GM12878 (cell line): ENCODE results near the gene C11orf91. TPM values are rescaled to one million over a fixed set of nuclear protein-coding genes. Genes with fewer than 3 reads are reported as not detected.

Experiments
- CREB1 ChIP-seq: IDR thresholded peaks from 2 replicates; pipeline ENCODE4 v1.6.1; 2012; ENCODE audit warnings: low read depth, mild to moderate bottlenecking, inconsistent platforms
- ESRRA ChIP-seq: IDR thresholded peaks from 2 replicates; pipeline ENCODE4 v1.6.1; 2012; ENCODE audit warnings: mild to moderate bottlenecking, low read length, improper control_type of control experiment
- FOS ChIP-seq: IDR thresholded peaks from 3 replicates; pipeline ENCODE4 v1.6.1; 2011; ENCODE audit warnings: borderline replicate concordance; ENCODE audit not compliant: insufficient read length; ENCODE audit errors: extremely low read depth
- FOXK2 ChIP-seq: fragments of 450-650 bp; IDR thresholded peaks from 2 replicates; pipeline ENCODE4 v1.6.1; 2017; ENCODE audit warnings: mild to moderate bottlenecking, moderate library complexity
- GABPA ChIP-seq: IDR thresholded peaks from 2 replicates; pipeline ENCODE4 v1.6.1; 2014; ENCODE audit warnings: antibody characterized with exemption, low read depth, mild to moderate bottlenecking, inconsistent platforms
- MTA3 ChIP-seq: IDR thresholded peaks from 2 replicates; pipeline ENCODE4 v1.6.1; 2012; ENCODE audit warnings: low read length, inconsistent platforms, borderline replicate concordance
- NFIC ChIP-seq: IDR thresholded peaks from 2 replicates; pipeline ENCODE4 v1.6.1; 2012; ENCODE audit warnings: low read depth, mild to moderate bottlenecking, inconsistent platforms, low read length, moderate library complexity
- NR2F1 ChIP-seq: fragments of 450-650 bp; conservative IDR thresholded peaks from 2 replicates; pipeline ENCODE4 v1.6.1; 2017; ENCODE audit warnings: mild to moderate bottlenecking
- RFX5 ChIP-seq: IDR thresholded peaks from 2 replicates; pipeline ENCODE4 v1.6.1; 2011; ENCODE audit warnings: low read depth, low read length, improper control_type of control experiment
- SMAD5 ChIP-seq: IDR thresholded peaks from 2 replicates; pipeline ENCODE4 v1.6.1; 2016; ENCODE audit warnings: antibody characterized with exemption, low read depth
- TCF7 ChIP-seq: IDR thresholded peaks from 2 replicates; pipeline ENCODE4 v1.6.1; 2014; ENCODE audit warnings: antibody characterized with exemption, borderline replicate concordance
- ZBED1 ChIP-seq: IDR thresholded peaks from 2 replicates; pipeline ENCODE4 v1.6.1; 2016; ENCODE audit warnings: borderline replicate concordance
- polyA plus RNA-seq, 11 experiments: library from polyadenylated mRNA; depleted of rRNA in 4 of 11; unstranded in 6 of 11; stranded (reverse) in 5 of 11; fragments of >200 nt; fragmentation: Nextera tagmentation in 4 of 11; fragmentation: Illumina TruSeq in 1 of 11; extraction: Ambion mirVana in 4 of 11; extraction: Trizol in 1 of 11; gene quantifications; 1 replicate in 1 of 11; 2 replicates in 10 of 11; pipeline versions ENCODE4 v1.2.1 to v1.2.3, GENCODE V29; 2011 to 2016; ENCODE audit warnings: inconsistent platforms in 2 of 11, missing spikeins in 2 of 11, low read depth in 1 of 11
- total RNA-seq, 4 experiments: library from RNA; depleted of rRNA in 3 of 4; stranded (reverse); fragments of >200 nt in 3 of 4; fragmentation: Illumina TruSeq in 1 of 4; extraction: Trizol in 1 of 4; gene quantifications; 2 replicates each; pipeline versions ENCODE4 v1.2.1 to v1.2.3, GENCODE V29; 2013 to 2021
- TF ChIP-seq, protein P1 (sequence below): IDR thresholded peaks from 2 replicates; pipeline ENCODE4 v1.6.1; 2011; ENCODE audit warnings: mild to moderate bottlenecking, low read depth, low read length, moderate library complexity; ENCODE audit not compliant: insufficient replicate concordance
- TF ChIP-seq, protein P2 (sequence below): fragments of 450-650 bp; IDR thresholded peaks from 2 replicates; pipeline ENCODE4 v1.6.1; 2017; ENCODE audit warnings: mild to moderate bottlenecking, low read depth, inconsistent platforms; ENCODE audit not compliant: poor library complexity, severe bottlenecking
- TF ChIP-seq, protein P3 (sequence below): IDR thresholded peaks from 2 replicates; pipeline ENCODE4 v1.6.1; 2012; ENCODE audit warnings: low read length, inconsistent platforms
- TF ChIP-seq, protein P4 (sequence below), 3 experiments: IDR thresholded peaks in 2 of 3; conservative IDR thresholded peaks in 1 of 3; 2 replicates each; pipeline ENCODE4 v1.5.1; 2011; ENCODE audit warnings: low read depth in 3 of 3, low read length in 3 of 3, mild to moderate bottlenecking in 3 of 3, control low read depth in 2 of 3, moderate library complexity in 2 of 3, inconsistent platforms in 1 of 3, mixed read lengths in 1 of 3; ENCODE audit not compliant: control insufficient read depth in 2 of 3, insufficient read depth in 1 of 3; ENCODE audit errors: extremely low read depth in 1 of 3
- TF ChIP-seq, protein P5 (sequence below): fragments of 450-650 bp; IDR thresholded peaks from 2 replicates; pipeline ENCODE4 v1.6.1; 2017; ENCODE audit warnings: antibody characterized with exemption, mild to moderate bottlenecking, moderate library complexity

Gene C11orf91
- total and polyA plus RNA-seq, 10 of the 15 experiments (the other 5 are each of a cell fraction or from before 2014, with no cell fraction given) = not detected

DNA sequence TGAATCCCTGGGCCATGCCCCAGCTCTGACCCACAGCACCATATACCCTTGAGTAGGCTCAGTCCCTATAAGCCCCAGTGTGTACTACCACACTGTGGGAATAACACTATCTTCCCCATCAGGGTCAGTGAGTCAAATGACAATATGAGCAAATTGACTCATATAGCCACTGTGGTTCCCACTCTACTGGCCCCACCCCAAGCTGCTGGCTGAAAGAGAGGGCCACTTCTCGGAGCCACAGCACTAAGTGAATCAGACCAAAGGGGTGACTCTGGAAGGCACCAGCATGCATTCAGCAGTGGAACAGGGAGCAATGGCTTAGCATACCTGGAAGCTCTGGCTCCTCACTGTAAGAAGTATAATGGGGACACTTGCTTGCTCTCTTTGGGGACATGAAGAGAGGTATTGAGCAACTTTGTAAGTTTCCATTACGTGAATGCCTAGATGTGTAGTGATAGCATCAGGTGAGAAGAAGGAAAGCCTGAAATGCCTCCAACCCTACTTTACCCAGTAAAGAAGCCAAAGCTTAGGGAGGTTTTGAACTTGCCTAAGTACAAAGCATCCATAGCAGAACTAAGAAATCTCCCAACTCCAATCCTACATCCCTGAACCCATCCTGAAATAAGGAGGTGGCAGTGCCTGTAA lies 22.1 kb upstream of the C11orf91 start (continued):
- TF ChIP-seq FOXK2 (no peak), MTA3 (no peak), ESRRA (no peak), SMAD5 (no peak), NFIC (peak; percentile 39; the same call in 1 of the 2 replicates), CREB1 (peak; percentile 52; the same call in 1 of the 2 replicates), TCF7 (no peak), NR2F1 (peak; percentile 72; the same call in 1 of the 2 replicates), GABPA (no peak), RFX5 (no peak), ZBED1 (no peak), FOS (no peak)
- TF ChIP-seq, protein P1, sequence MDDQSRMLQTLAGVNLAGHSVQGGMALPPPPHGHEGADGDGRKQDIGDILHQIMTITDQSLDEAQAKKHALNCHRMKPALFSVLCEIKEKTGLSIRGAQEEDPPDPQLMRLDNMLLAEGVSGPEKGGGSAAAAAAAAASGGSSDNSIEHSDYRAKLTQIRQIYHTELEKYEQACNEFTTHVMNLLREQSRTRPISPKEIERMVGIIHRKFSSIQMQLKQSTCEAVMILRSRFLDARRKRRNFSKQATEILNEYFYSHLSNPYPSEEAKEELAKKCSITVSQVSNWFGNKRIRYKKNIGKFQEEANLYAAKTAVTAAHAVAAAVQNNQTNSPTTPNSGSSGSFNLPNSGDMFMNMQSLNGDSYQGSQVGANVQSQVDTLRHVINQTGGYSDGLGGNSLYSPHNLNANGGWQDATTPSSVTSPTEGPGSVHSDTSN = no peak
- TF ChIP-seq, protein P2, sequence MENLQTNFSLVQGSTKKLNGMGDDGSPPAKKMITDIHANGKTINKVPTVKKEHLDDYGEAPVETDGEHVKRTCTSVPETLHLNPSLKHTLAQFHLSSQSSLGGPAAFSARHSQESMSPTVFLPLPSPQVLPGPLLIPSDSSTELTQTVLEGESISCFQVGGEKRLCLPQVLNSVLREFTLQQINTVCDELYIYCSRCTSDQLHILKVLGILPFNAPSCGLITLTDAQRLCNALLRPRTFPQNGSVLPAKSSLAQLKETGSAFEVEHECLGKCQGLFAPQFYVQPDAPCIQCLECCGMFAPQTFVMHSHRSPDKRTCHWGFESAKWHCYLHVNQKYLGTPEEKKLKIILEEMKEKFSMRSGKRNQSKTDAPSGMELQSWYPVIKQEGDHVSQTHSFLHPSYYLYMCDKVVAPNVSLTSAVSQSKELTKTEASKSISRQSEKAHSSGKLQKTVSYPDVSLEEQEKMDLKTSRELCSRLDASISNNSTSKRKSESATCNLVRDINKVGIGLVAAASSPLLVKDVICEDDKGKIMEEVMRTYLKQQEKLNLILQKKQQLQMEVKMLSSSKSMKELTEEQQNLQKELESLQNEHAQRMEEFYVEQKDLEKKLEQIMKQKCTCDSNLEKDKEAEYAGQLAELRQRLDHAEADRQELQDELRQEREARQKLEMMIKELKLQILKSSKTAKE = no peak
- TF ChIP-seq, protein P3, sequence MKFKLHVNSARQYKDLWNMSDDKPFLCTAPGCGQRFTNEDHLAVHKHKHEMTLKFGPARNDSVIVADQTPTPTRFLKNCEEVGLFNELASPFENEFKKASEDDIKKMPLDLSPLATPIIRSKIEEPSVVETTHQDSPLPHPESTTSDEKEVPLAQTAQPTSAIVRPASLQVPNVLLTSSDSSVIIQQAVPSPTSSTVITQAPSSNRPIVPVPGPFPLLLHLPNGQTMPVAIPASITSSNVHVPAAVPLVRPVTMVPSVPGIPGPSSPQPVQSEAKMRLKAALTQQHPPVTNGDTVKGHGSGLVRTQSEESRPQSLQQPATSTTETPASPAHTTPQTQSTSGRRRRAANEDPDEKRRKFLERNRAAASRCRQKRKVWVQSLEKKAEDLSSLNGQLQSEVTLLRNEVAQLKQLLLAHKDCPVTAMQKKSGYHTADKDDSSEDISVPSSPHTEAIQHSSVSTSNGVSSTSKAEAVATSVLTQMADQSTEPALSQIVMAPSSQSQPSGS = peak; percentile 35; the same call in 1 of the 2 replicates
- TF ChIP-seq, protein P4, sequence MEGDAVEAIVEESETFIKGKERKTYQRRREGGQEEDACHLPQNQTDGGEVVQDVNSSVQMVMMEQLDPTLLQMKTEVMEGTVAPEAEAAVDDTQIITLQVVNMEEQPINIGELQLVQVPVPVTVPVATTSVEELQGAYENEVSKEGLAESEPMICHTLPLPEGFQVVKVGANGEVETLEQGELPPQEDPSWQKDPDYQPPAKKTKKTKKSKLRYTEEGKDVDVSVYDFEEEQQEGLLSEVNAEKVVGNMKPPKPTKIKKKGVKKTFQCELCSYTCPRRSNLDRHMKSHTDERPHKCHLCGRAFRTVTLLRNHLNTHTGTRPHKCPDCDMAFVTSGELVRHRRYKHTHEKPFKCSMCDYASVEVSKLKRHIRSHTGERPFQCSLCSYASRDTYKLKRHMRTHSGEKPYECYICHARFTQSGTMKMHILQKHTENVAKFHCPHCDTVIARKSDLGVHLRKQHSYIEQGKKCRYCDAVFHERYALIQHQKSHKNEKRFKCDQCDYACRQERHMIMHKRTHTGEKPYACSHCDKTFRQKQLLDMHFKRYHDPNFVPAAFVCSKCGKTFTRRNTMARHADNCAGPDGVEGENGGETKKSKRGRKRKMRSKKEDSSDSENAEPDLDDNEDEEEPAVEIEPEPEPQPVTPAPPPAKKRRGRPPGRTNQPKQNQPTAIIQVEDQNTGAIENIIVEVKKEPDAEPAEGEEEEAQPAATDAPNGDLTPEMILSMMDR (IDR thresholded peaks at IDR 0.05 in 2 of 3, conservative IDR thresholded peaks at IDR 0.05 in 1 of 3; ENCODE audit: control insufficient read depth in 2 of 3, extremely low read depth in 1 of 3, insufficient read depth in 1 of 3, low read depth in 3 of 3, low read length in 3 of 3) = no peak
- TF ChIP-seq, protein P5, sequence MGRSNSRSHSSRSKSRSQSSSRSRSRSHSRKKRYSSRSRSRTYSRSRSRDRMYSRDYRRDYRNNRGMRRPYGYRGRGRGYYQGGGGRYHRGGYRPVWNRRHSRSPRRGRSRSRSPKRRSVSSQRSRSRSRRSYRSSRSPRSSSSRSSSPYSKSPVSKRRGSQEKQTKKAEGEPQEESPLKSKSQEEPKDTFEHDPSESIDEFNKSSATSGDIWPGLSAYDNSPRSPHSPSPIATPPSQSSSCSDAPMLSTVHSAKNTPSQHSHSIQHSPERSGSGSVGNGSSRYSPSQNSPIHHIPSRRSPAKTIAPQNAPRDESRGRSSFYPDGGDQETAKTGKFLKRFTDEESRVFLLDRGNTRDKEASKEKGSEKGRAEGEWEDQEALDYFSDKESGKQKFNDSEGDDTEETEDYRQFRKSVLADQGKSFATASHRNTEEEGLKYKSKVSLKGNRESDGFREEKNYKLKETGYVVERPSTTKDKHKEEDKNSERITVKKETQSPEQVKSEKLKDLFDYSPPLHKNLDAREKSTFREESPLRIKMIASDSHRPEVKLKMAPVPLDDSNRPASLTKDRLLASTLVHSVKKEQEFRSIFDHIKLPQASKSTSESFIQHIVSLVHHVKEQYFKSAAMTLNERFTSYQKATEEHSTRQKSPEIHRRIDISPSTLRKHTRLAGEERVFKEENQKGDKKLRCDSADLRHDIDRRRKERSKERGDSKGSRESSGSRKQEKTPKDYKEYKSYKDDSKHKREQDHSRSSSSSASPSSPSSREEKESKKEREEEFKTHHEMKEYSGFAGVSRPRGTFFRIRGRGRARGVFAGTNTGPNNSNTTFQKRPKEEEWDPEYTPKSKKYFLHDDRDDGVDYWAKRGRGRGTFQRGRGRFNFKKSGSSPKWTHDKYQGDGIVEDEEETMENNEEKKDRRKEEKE = no peak
